Neutrophil (primary cell): ENCODE measurements around the gene ZNF367.
A peak's percentile ranks its signal among the peaks of the same experiment; 100 is the strongest.

Source experiments
- H3K27ac ChIP-seq: fragments of 200-600 bp; sonication (generic); 2 replicates; pipeline ENCODE4 v1.5.1; 2016; ENCODE audit warnings: mild to moderate bottlenecking, moderate library complexity
- H3K27me3 ChIP-seq: fragments of 200-600 bp; sonication (generic); 2 replicates; pipeline ENCODE4 v1.6.0; 2016; ENCODE audit warnings: mild to moderate bottlenecking
- H3K36me3 ChIP-seq: fragments of 200-600 bp; sonication (generic); 2 replicates; pipeline ENCODE4 v1.5.1; 2017
- H3K4me1 ChIP-seq, 2 experiments: fragments of 200-600 bp in 1 of 2; sonication (generic) in 1 of 2; 1 replicate in 1 of 2; 2 replicates in 1 of 2; pipeline versions ENCODE4 v1.5.1 to v1.6.1; 2013 to 2016; ENCODE audit warnings: low read depth in 1 of 2, low read length in 1 of 2, mild to moderate bottlenecking in 1 of 2, moderate library complexity in 1 of 2; ENCODE audit not compliant: control insufficient read depth in 1 of 2, insufficient read depth in 1 of 2
- H3K4me3 ChIP-seq, 2 experiments: fragments of 200-600 bp in 1 of 2; sonication (generic) in 1 of 2; 1 replicate in 1 of 2; 2 replicates in 1 of 2; pipeline ENCODE4 v1.5.1; 2013 to 2016; ENCODE audit warnings: low read depth in 1 of 2, low read length in 1 of 2, mild to moderate bottlenecking in 1 of 2, moderate library complexity in 1 of 2
- H3K9me3 ChIP-seq: fragments of 200-600 bp; sonication (generic); 2 replicates; pipeline ENCODE4 v1.5.1; 2016
- CTCF ChIP-seq: fragments of 200-600 bp; sonication (generic); IDR thresholded peaks from 2 replicates; pipeline ENCODE4 v1.5.1; 2016; ENCODE audit warnings: antibody characterized with exemption

ZNF367 gene

GRCh38 chr9:96418920-96419690 lies 935 bp upstream of the ZNF367 start:
- peak overlapping the region; percentile 79 for H3K27ac ChIP-seq
- TF ChIP-seq CTCF = no peak
- H3K36me3 ChIP-seq = no peaks in the 10 kb centered on the region
- no peaks in the 10 kb centered on the region for H3K9me3 ChIP-seq
- H3K4me1 ChIP-seq = peaks cover 22 to 28% of the 10 kb centered on the region in 2 experiments
- H3K27me3 ChIP-seq = no peaks in the 10 kb centered on the region
- peak overlapping the region; percentile 86 to 97 for H3K4me3 ChIP-seq

GRCh38 chr9:96417661-96418082 lies 498 bp downstream of the ZNF367 start:
- no peaks in the 10 kb centered on the region for H3K36me3 ChIP-seq
- H3K27ac ChIP-seq = peak overlapping the region; percentile 79
- TF ChIP-seq CTCF = no peak
- peaks cover 36 to 39% of the 10 kb centered on the region in 2 experiments for H3K4me1 ChIP-seq
- H3K9me3 ChIP-seq = no peaks in the 10 kb centered on the region
- H3K27me3 ChIP-seq = no peaks in the 10 kb centered on the region
- H3K4me3 ChIP-seq = peak overlapping the region; percentile 86 to 97

- no peak for TF ChIP-seq CTCF
- Histone ChIP-seq H3K36me3 (no peaks in the 10 kb centered on the region), H3K27ac (peak overlapping the region; percentile 79), H3K9me3 (no peaks in the 10 kb centered on the region), H3K4me3 (peak overlapping the region; percentile 86 to 97), H3K27me3 (no peaks in the 10 kb centered on the region), H3K4me1 (peaks cover 37 to 39% of the 10 kb centered on the region in 2 experiments)
Measured at GRCh38 chr9:96417051-96417586, 1.1 kb downstream of the ZNF367 start.

- TF ChIP-seq CTCF = no peak
- H3K27ac ChIP-seq = peak overlapping the region; percentile 58
- H3K27me3 ChIP-seq = no peaks in the 10 kb centered on the region
- peaks cover 30 to 32% of the 10 kb centered on the region in 2 experiments for H3K4me1 ChIP-seq
- H3K4me3 ChIP-seq = peak overlapping the region; percentile 18 to 20
- no peaks in the 10 kb centered on the region for H3K36me3 ChIP-seq
- H3K9me3 ChIP-seq = no peaks in the 10 kb centered on the region
Measured at GRCh38 chr9:96413302-96414221, 4.6 kb downstream of the ZNF367 start.

GRCh38 chr9:96412174-96412913 lies 5.8 kb downstream of the ZNF367 start:
- H3K27me3 ChIP-seq = no peaks in the 10 kb centered on the region
- no peak overlapping the region for H3K27ac ChIP-seq
- no peak for TF ChIP-seq CTCF
- H3K9me3 ChIP-seq = no peaks in the 10 kb centered on the region
- no peak overlapping the region for H3K4me3 ChIP-seq
- H3K36me3 ChIP-seq = no peaks in the 10 kb centered on the region
- H3K4me1 ChIP-seq = peaks cover 27 to 32% of the 10 kb centered on the region in 2 experiments
